RKO (cell line): ENCODE data around the gene MYH7.
"Not testable (repeated sequence)": the region's sequence is repeated elsewhere in the genome, so short reads cannot be mapped to it uniquely, and the experiment has no call there.

ENCODE experiments used
- DNase-seq: peaks from one replicate; pipeline ENCODE4 v3.0.0-alpha.2; 2016; ENCODE audit warnings: low spot score

MYH7 gene

DNA sequence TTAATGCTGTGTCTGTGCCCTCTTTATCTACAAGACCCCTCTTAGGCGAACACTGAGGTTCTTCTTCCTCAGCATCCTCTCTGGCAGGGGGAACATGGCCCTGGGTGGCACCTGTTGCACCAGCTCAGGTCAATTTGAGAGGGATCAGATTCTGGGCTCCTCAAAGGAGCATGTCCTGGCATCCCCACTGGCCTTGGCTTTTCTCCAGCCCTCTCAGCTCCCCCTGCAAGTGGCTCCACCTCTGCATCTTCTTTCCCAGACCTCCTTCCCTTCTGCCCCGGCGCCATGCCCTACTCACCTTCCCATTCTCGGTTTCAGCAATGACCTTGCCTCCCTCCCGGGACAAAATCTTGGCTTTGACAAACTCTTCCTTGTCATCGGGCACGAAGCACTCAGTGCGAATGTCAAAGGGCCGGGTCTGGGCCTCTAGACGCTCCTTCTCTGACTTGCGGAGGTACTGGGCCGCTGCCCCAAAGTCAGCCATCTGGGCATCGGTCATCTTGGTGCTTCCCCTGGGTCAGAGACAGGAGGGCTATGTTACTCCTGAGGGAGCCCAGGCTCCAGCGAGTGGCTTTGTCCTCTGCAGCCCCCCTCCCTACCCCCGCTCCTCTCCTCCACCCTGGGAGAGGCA, 28.6 kb downstream of the MYH7 start:
- DNase-seq = no peak

DNA sequence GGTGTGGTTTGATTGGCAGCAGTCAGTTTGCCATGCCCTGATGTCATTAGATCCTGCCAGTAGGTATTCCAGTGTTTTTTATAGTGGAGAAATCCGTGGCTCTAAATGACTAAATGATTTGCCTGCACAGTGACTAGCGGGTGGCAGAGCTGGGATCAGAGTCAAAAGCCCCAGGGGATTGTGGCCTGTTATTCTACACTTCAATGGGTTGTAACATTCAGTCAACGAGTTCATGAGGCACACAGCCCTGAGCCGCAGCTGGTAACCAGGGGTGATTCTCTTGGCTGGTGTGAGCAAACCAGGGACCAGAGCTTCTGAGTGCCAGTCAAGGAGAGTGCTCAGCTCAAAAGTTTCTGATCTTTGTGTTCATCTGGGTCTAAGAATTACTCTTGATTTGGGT, 29.2 kb downstream of the MYH7 start:
- no peak for DNase-seq

DNA sequence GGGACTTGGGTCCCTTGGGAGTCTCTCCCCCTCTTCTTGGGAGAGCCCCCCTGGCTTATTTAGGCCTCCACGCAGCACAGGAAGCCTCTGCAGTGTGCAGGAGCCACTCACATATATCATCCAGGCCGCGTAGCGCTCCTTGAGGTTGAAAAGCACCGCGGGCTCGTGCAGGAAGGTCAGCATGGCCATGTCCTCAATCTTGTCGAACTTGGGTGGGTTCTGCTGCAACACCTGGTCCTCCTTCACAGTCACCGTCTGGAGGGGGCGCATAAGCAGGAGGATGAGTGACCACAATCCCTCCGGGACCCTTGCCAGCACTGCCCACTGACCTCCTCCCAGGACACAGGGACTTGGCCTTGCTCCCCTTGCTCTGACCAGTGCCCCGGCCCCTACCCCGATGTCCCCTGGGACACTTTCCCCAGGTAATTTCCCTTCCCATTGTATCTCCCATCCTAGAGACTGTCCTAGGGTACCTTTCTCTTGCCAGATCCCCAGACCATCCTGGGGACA, 29.9 kb downstream of the MYH7 start:
- DNase-seq = no peak

DNA sequence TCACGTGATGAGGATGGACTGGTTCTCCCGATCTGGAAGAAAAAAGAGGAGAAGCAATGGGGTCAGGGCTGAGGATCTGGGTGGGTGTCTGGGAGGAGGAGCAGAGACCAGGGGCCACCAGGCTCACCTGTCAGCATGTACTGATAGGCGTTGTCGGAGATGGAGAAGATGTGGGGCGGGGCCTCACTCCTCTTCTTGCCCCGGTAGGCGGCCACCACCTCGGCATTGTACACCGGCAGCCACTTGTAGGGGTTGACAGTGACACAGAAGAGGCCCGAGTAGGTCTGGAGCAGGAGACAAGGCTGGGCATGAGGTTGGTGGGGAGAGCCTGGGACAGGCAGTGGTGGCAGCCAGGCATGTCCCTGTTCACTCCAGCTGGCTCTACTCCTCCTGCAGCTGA, 30.4 kb downstream of the MYH7 start:
- no peak for DNase-seq

DNA sequence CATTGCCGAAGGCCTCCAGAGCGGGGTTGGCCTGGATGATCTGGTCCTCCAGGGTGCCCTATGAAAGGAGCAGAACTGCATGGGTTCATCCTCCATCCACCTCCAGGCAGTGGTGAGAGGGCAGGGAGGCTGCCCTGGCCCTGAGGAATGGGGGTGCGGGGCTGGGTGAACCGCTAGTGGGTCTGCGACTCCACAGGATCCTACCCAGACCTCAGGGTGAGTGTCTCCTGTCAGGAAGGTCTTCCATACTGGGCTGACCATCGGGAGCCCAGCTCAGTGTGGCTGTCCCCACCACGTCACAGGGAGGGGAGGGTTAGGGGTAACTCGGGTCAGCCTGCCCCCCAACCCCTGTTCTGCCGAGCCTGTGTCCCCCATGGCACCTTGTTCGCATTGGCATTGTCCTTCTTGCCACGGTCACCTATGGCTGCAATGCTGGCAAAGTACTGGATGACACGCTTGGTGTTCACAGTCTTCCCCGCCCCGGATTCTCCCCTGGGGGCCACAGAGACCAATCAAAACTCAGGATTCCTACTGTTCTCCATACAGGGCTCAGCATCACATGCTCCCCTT, 31.0 kb downstream of the MYH7 start:
- DNase-seq = no peak

DNA sequence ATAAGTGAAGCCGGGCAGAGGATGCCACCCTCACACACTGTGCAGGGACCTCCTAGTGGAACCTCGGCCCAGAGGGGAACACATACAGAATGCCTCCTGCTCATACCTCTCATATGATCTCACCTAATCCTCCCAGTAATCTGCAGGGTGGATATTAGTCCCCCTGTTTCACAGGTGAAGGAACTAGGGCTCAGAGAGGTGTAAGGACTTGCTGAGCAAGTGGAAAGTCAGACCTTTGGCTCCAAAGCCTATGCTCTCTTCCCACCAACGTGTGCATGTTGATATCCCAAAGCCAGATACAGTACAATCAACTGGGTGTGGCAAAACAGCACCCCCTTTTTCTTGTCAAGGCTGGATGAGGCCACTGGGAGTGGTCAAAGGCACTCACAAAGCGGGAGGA, 31.6 kb downstream of the MYH7 start:
- DNase-seq = no peak

DNA sequence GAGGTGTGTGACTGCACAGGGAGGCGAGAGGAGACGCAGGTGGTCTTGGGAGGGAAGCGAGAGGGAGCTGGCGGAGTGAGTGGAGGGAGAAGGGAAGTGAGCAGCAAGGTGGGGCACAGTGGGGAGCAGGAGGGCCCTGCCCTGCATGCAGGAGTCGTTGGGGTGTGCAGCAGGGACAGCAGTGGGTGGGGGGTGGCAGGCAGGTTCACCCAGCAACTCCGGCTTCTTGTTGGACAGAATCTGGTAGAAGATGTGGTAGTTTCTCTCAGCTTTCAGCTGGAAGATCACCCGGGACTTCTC, 32.4 kb downstream of the MYH7 start:
- DNase-seq = no peak

DNA sequence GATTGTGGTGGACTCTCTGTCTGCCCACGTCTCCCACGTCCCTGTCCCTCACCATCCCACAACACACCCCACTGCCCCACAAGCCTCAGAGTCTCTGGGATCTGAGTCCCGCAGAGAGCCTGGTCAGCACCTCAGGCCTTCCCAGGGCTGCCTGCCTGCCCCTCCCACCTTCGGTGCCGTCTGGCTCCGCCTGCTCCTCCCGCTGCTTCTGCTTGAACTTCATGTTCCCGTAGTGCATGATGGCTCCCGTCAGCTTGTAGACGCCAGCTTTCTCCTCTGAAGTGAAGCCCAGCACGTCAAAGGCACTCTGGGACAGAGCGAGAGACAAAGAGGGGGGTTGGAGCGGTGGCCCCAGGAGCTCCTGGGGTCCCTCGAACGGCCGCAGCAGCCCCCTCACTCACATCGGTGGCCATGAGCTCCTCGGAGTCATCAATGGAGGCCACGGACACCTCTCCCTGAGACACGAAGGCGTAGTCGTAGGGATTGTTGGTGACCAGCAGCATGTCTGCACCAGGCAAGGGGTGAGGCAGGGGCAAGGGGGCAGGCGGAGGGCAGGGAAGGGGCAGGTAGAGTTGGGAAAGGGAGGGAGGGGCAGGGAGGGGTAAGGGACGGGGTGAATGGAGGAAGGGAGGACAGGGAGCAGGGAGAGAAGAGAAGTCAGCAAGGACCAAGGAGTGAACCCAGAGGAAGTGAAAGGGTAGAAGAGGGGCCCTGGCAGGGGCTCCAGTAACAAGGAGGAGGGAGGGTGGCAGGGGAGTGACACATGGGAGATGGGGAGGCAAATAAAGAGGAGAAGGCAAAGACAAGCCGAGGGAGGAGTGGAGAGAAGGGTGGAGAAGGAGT, 32.9 kb downstream of the MYH7 start:
- DNase-seq = no peak

DNA sequence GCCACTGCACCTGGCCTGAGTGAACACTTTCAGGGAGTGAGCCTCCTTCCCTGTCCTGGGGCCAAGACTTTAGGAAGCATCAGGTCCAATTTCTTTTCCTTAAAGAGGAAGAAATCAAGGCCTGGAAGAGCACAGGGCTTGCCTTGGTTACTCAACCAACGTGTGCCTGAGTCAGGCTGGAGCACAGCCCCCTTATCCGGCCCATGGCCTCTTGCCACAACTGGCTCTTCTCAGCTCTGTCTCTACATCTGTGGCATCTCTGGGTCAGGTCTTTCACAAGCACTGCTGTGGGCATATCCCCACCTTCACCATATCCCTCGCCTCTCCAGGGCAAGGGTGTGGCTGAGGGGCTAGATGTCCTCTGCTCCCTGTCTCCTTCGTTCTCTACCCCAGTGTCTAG, 34.2 kb downstream of the MYH7 start:
- DNase-seq = no peak

DNA sequence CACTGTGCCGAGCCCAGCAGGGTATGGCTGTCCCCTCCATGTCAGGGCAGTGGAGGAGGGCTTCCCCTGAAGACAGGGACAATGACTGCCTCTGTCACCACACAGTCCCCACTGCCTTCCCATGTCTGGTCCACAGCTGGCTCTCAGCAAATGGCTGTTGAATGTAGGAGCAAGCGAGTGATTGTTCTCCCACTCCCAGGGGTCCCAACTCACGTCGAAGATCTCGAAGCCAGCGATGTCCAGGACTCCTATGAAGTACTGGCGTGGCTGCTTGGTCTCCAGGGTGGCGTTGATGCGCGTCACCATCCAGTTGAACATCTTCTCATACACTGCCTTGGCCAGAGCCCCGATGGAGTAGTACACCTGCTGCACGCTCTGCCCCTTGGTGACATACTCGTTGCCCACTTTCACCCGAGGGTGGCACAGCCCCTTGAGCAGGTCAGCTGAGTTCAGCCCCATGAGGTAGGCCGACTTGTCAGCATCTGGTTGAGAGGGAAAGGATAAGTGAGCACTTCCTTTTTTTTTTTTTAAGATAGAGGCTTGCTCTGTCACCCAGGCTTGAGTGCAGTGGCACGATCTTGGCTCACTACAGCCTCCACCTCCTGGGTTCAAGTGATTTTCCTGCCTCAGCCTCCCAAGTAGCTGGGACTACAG, 34.8 kb downstream of the MYH7 start:
- not testable (repeated sequence) for DNase-seq

DNA sequence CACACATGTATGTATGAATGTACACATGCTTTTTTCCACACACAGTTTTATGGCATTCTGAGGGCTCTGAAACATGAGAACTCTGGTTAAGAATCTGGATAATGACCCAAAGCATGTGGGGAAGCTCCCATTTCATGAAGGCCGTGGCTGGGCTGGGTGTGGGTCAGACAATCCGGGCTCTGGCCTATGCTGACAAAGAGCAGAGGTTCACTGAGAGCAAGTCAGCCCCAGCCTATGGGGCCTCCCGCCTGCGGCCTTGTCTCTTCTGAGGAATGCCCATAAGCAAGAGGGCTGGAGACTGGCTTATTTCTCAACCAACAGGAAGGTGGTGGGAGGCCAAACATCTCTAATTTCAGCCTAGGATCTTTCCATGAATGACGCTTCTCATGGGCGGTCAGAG, 35.9 kb downstream of the MYH7 start:
- DNase-seq = no peak

DNA sequence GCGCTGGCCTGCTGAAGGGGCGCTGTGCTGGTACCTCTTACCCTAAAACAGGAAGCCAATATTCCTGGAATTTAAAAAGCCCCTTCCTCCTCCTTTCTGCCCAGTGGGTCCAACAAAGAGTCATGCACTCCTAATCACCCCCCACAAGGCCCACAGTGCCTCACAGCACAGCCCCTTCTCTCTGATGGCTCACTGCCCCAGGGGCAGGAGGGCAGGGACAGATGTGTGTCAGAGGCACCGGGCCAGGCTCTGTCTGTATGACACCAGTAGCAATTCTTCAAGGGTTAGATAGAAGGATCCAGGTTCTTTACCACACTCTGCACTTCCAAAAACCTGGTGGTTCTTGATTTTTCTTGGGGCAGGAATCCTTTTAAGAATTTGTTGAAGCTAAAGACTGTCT, 36.3 kb downstream of the MYH7 start:
- DNase-seq = no peak

DNA sequence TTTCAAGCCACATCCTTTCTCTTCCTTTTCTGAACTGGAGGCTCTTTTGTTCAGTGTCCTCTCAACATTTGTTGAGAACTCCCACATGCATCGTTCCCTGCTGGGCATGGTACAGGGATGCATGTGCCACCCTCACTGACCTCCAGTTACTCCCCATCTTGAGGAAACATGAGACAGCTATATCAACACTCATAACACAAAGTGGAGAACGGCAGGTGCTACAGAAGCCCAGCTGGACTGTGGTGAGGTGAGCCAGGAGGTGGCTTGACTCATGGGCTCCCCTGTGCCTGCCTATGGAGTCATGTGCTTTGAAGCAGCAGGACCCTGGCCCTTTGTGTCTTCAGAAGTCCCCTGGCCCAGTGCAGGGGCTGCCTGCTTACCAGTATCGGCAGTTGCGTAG, 37.1 kb downstream of the MYH7 start:
- DNase-seq = no peak

DNA sequence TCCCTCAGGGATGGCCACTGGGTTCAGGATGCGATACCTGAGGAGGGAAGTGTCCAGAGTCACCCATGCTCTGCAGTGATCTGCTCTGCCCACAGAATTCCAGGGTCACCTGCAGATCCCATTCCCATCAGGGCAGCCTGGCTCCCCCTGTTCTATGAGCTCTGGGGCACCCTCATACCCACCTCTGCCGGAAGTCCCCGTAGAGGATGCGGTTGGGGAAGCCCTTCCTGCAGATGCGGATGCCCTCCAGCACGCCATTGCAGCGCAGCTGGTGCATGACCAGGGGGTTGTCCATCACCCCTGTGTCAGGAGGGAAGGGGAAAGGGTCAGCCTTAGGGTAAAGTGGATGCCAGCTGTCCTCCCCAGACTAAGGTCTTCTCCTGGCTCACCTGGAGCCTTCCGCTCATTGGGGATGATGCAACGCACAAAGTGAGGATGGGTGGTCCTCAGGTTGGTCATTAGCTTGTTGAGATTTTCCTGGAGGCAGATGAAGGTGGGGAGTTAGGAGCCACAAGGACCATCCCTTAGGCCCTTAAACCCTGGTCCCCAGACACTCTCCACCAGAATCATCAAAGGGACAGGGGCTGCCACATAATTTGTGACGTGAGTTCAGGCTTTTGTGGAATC, 38.6 kb downstream of the MYH7 start:
- no peak for DNase-seq

DNA sequence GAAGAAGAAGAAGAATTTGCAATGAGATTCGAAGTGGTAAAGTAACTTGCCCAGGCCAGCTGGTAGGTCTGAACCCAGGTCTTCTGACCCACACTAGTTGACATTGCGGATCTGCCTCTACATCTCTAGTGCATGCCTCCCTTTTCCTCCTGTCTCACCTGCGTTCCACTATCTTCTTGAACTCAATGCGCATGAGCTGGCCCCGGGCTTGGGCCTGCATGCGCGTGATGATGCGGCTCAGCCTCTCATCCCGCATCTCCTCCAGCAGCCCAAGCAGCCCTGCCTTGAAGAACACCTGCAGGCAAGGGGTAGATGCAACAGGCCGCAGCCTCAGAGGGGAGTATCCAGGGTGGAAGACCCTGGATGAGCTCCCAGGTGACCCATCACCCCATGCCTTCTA, 39.3 kb downstream of the MYH7 start:
- DNase-seq = no peak

DNA sequence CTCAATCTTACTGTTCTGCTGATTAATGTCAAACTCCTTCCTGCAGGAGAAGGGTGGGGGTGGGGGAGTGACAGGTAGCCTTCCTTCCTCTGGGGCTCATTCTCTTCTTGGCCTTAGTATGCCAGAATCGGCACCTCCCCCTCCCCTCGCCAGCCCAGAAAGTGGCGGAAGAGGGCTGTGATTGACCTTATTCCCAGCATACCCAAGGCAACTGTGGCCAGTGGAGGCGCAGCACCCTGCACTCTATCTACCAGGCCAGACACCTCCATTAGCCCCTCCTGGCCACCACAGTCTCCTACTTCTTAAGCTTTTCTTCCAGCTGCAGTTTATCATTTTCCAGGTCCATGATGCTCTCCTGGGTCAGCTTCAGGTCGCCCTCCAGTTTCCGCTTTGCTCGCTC, 42.8 kb downstream of the MYH7 start:
- DNase-seq = no peak

DNA sequence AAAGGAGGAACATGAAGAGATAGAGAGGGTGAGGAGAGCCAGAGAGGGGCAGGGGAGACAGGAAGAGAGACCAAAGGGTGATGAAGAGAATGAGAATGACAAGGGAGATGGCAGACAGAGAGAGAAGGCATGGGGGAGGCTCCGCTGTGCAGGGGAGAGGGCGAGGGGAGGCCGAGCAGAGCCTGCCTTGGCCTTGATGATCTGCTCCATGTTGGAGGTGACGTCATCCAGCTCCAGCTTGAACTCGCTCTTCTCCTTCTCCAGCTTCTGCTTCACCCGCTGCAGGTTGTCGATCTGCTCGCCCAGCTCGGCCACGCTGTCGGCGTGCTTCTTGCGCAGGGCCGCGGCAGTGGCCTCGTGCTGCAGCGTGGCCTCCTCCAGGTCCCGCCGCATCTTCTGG, 45.6 kb downstream of the MYH7 start:
- DNase-seq = not testable (repeated sequence)

DNA sequence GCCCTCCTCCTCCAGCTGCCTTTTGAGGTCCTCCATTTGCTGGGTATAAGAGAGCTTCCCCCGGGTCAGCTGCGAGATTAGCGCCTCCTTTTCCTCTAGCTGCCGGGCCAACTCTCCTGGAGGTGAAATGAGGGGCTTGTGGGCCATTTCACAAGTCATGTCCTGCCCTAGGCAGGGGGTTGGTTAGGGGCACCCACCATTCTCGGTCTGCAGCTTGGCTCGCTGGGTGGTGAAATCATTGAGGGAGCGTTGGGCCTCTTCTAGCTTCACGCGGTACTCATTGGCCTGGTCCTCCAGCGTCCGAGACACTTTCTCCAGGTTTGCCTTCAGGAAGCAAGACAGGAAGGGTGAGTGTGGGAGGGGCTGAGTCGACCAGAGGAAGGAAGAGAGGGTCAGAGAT, 46.1 kb downstream of the MYH7 start:
- no peak for DNase-seq

DNA sequence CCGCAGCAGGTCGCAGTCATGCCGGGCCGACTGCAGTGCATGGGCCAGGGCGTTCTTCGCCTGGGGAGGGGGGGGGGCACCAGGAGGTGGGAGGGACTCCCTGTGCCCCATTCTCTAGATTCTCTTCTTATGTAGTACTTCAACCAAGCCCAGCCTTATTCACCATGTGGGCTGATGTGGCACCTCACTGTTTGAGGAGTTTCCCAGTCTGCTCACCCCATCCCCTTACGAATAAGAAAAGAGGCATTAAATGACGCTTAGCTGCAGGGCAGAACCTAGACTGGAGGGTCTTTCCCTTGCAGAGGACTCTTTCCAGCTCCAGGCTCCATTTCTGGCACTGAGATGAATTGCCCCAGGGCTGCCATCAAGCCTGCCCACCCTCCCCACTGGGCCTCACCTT, 46.5 kb downstream of the MYH7 start:
- no peak for DNase-seq

DNA sequence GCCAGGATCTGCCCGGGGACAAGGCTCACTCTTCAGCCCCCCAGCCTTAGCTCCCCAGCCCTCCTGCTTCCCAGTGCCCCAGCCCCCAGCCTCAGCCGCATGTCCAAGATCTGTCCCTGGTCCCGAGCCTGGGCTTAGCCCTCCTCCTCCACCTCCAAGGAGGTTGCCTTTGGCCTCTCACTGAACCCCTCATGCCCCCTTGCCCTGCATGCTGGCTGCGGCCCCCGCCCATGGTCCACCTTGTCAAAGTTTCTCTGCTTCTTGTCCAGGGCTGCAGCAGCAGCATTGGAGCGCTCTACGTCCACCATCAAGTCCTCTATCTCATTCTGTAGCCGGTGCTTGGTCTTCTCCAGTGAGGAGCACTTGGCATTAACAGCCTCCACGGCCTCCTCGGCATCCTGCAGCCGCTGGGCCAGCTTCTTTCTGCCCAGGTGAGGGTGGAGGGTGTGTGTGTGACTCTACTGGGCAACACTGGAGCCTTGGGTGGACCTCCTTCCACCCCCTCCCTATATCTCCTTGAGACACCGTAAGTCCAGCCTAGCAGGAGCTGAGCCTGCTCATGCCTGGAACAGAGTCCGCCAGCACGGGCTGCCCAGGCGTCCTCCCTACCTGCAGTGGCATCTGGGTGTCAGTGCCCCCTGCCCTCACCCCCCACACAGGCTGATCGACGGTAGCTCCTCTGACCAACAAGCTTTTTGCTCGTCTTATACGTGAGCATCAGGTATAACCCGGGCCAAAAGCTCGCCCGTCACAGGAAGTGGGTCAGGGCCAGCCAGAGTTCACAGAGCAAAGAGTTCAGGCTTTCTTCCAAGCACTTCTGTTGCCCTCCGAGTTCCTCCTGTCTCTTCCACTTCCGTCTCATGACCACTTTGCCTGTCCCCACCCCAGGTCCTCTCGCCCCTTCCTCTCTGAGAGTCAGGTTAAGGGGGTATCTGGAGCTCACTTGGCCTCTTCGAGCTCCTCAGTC, 47.3 kb downstream of the MYH7 start:
- no peak for DNase-seq

DNA sequence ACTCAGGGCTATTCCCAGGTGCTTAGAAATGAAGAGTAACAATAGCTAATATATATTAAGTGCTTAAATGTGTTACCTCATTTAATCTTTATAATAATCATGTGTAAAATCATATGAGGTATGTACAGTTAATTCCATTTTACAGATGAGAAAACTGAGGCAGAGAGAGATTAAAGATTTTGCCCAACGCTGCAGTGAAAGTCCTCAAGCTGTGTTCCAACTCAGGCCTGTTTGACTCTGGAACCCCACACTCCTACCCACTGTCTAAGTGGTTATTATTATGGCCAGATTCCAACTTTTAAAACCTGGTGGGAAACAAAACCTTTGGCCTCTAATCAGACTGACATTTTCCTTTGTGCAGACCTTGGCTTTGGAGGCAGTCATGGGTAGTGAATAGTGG, 48.5 kb downstream of the MYH7 start:
- DNase-seq = no peak
